ENCODE data around the gene GRM2.
A peak's percentile ranks its signal among the peaks of the same experiment; 100 is the strongest.
"Not testable (repeated sequence)": the region's sequence is repeated elsewhere in the genome, so short reads cannot be mapped to it uniquely, and the experiment has no call there.

GRM2 gene

GRCh38 chr3:51735950-51736349 is 29.1 kb downstream of the GRM2 start:
- no peak for TF ChIP-seq Cebpa-rat (IDR thresholded peaks at IDR 0.05)
- no peak overlapping the region for H3K4me3 ChIP-seq
- no peak overlapping the region for H3K27ac ChIP-seq
- H3K27me3 ChIP-seq, result no peaks in the 10 kb centered on the region
- H3K9ac ChIP-seq, result no peak overlapping the region
- H3K36me3 ChIP-seq, result no peaks in the 10 kb centered on the region
- peaks cover 33% of the 10 kb centered on the region for H3K4me1 ChIP-seq
- peak overlapping the region; percentile 57 for H3K4me2 ChIP-seq
- no peaks in the 10 kb centered on the region for H4K20me1 ChIP-seq
- no peaks in the 10 kb centered on the region for H3K9me3 ChIP-seq

DNA sequence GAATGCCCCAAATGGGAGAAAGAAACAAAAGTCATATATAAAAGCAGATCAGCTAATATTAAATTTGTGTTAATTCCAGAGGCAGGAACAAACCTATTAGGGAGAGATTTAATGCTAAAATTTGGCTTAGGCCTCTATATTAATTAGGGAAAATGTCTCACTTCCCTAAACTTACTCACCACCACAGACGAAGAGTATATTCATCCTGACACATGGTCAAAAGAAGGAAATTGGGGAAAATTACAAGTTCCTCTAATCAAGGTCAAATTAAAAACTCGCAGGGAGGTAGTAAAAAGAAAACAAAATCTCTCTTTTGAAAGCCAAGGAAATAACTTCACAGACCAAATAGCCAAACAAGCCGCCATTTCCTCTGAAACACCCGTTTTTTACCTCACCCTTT is 32.2 kb downstream of the GRM2 start:
- no peak for TF ChIP-seq Cebpa-rat (IDR thresholded peaks at IDR 0.05)
- no peak overlapping the region for H3K27ac ChIP-seq
- no peaks in the 10 kb centered on the region for H3K36me3 ChIP-seq
- peak overlapping the region; percentile 9; the same call in 1 of the 2 replicates for H3K4me2 ChIP-seq
- H3K9ac ChIP-seq, result no peak overlapping the region
- H3K4me3 ChIP-seq, result no peak overlapping the region
- H3K27me3 ChIP-seq, result no peaks in the 10 kb centered on the region
- peaks cover 12% of the 10 kb centered on the region for H3K9me3 ChIP-seq
- H4K20me1 ChIP-seq, result no peaks in the 10 kb centered on the region
- H3K4me1 ChIP-seq, result peaks cover 33% of the 10 kb centered on the region

DNA sequence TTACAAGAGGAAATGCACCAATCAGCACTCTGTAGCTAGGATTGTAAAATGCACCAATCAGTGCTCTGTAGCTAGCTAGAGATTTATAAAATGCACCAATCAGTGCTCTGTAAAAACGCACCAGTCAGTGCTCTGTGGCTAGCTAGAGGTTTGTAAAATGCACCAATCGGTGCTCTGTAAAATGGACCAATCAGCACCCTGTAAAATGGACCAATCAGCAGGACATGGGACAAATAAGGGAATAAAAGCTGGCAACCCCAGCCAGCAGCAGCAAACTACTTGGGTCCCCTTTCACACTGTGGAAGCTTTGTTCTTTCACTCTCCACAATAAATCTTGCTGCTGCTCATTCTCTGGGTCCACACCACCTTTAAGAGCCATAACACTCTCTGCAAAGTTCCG is 35.5 kb downstream of the GRM2 start:
- H3K27ac ChIP-seq, H3K4me1 ChIP-seq, H3K27me3 ChIP-seq, H3K4me2 ChIP-seq, H4K20me1 ChIP-seq, H3K9ac ChIP-seq, H3K4me3 ChIP-seq, H3K36me3 ChIP-seq: not testable (repeated sequence)
- H3K9me3 ChIP-seq, result peaks cover 22% of the 10 kb centered on the region

DNA sequence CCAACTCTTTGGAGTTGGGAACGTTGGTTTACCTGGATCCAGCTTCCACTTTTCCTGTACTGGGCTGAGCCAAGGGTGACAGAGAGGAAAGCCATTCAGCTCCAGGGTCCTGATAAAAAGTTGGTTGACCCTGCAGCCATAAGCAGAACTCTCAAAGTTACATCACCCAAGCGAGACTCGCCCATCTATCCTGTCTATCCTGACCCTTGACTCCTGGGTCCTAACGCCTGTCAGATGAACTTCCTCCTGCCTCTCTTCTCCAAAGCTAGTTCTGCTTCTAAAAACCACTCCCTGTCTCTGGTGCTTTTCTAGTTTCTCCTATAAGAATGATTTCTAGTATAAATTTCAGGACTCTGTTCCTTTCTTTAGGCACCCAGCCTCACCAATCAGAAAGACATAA is 36.1 kb downstream of the GRM2 start:
- H3K4me3 ChIP-seq, H3K4me2 ChIP-seq, H3K27me3 ChIP-seq, H3K4me1 ChIP-seq, H3K9ac ChIP-seq, H4K20me1 ChIP-seq, H3K36me3 ChIP-seq, H3K27ac ChIP-seq: not testable (repeated sequence)
- peaks cover 28% of the 10 kb centered on the region for H3K9me3 ChIP-seq

DNA sequence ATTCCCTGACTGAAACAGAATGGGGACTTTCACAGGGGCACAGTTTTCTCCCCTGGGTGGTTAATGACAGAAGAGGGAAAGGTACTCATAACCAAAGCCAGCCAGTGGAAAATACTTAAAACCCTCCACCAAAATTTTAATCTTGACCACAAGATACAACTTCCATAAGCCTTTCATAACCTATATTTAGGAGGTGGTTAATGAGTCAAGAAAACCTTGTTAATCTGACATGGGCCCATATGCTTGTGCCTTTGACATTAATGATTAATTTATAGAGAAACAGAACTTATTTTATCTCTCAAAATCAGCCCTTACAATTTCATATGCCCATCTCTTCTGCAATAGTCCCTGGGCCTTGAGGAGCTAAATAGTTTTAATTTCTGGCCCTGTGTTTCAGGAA is 41.0 kb downstream of the GRM2 start:
- H3K4me2 ChIP-seq, result no peak overlapping the region
- peaks cover 30% of the 10 kb centered on the region for H3K9me3 ChIP-seq
- no peak overlapping the region for H3K9ac ChIP-seq
- H3K4me3 ChIP-seq, result no peak overlapping the region
- no peak overlapping the region for H3K27ac ChIP-seq
- no peak for TF ChIP-seq Cebpa-rat (IDR thresholded peaks at IDR 0.05)
- no peaks in the 10 kb centered on the region for H4K20me1 ChIP-seq
- H3K4me1 ChIP-seq, result no peaks in the 10 kb centered on the region
- no peaks in the 10 kb centered on the region for H3K27me3 ChIP-seq
- no peaks in the 10 kb centered on the region for H3K36me3 ChIP-seq

GRCh38 chr3:51748327-51748726 is 41.5 kb downstream of the GRM2 start:
- no peak overlapping the region for H3K4me3 ChIP-seq
- H3K4me1 ChIP-seq, result no peaks in the 10 kb centered on the region
- H3K9me3 ChIP-seq, result peaks cover 28% of the 10 kb centered on the region
- H3K27ac ChIP-seq, result no peak overlapping the region
- no peaks in the 10 kb centered on the region for H3K36me3 ChIP-seq
- H3K4me2 ChIP-seq, result no peak overlapping the region
- no peak for TF ChIP-seq Cebpa-rat (IDR thresholded peaks at IDR 0.05)
- no peaks in the 10 kb centered on the region for H3K27me3 ChIP-seq
- no peaks in the 10 kb centered on the region for H4K20me1 ChIP-seq
- H3K9ac ChIP-seq, result no peak overlapping the region

GRCh38 chr3:51750878-51751277 is 44.0 kb downstream of the GRM2 start:
- no peak overlapping the region for H3K9ac ChIP-seq
- H3K4me3 ChIP-seq, result no peak overlapping the region
- H3K36me3 ChIP-seq, result no peaks in the 10 kb centered on the region
- H3K4me2 ChIP-seq, result no peak overlapping the region
- no peaks in the 10 kb centered on the region for H3K27me3 ChIP-seq
- H4K20me1 ChIP-seq, result no peaks in the 10 kb centered on the region
- peaks cover 16% of the 10 kb centered on the region for H3K4me1 ChIP-seq
- no peak overlapping the region for H3K27ac ChIP-seq
- TF ChIP-seq Cebpa-rat (IDR thresholded peaks at IDR 0.05), result no peak
- H3K9me3 ChIP-seq, result peaks cover 31% of the 10 kb centered on the region

DNA sequence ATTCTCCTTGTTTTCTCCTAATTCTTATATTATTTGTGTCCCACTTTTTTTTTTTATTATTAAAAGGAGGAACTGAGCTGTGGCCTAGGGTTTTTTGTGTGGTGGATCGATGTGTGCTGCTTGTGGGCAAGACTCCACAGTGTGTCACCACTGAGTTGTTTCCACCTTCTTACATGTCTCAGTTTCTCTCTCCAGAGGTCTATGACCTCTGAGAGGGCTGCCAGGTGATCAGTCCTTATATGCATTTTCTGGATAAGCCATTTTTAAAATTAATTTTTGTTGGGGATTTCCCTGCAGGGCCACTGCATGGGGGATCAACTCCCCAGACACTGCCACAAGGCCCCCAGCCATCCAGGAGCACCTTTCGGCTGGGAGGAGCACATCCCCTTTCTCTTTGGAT is 44.4 kb downstream of the GRM2 start:
- H4K20me1 ChIP-seq, result no peaks in the 10 kb centered on the region
- no peak overlapping the region for H3K9ac ChIP-seq
- H3K4me3 ChIP-seq, result no peak overlapping the region
- no peak overlapping the region for H3K27ac ChIP-seq
- H3K36me3 ChIP-seq, result no peaks in the 10 kb centered on the region
- no peak overlapping the region for H3K4me2 ChIP-seq
- H3K4me1 ChIP-seq, result peaks cover 16% of the 10 kb centered on the region
- peaks cover 35% of the 10 kb centered on the region for H3K9me3 ChIP-seq
- no peaks in the 10 kb centered on the region for H3K27me3 ChIP-seq
- TF ChIP-seq Cebpa-rat (IDR thresholded peaks at IDR 0.05), result no peak

DNA sequence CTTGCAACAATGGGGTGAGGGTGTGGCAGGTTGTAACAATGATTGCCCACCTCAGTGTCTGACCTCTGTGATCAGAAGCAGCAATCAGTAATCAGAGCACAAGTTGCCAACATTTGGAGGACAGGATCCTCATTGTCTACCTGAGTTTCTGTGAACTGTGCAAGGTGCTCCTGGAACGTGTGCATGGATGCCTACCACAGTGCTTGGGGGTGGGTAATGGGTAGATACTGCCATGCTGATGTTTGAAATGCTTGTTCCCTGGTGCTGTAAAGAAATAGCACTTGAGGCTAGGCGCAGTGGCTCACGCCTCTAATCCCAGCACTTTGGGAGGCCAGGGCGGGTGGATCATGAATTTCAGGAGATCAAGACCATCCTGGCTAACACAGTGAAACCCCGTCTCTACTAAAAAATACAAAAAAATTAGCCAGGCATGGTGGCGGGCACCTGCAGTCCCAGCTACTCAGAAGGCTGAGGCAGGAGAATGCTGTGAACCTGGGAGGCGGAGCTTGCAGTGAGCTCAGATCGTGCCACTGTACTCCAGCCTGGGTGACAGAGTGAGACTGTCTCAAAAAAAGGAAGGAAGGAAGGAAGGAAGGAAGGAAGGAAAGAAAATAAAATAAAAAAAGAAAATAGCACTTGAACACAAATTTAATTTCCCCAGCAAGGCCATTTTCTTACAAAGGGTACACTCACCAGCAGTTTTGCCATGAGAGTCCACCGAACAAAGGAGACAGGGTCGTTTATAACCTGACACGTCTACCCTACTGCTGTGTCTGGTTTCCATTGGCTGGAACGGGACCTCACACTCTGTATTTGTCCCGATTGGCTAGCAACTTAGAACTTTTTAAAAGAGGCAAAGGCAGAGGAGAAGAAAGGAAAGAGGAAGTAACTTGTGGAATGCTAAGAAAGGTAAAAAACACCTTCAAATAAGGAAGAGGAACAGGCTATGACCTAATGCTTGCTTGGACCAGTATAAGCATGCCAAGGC is 47.2 kb downstream of the GRM2 start:
- not testable (repeated sequence) for H3K27ac ChIP-seq, H4K20me1 ChIP-seq, H3K36me3 ChIP-seq, H3K9ac ChIP-seq, H3K4me3 ChIP-seq, H3K27me3 ChIP-seq
- peaks cover 16% of the 10 kb centered on the region for H3K4me1 ChIP-seq
- peak overlapping the region; percentile 59 for H3K4me2 ChIP-seq
- peaks cover 18% of the 10 kb centered on the region for H3K9me3 ChIP-seq

- Histone ChIP-seq H3K4me2 (no peak overlapping the region), H3K4me3 (no peak overlapping the region), H3K36me3 (no peaks in the 10 kb centered on the region), H3K27ac (no peak overlapping the region), H3K9me3 (peaks cover 41% of the 10 kb centered on the region), H3K27me3 (no peaks in the 10 kb centered on the region), H4K20me1 (no peaks in the 10 kb centered on the region), H3K9ac (no peak overlapping the region), H3K4me1 (peaks cover 8% of the 10 kb centered on the region)
- TF ChIP-seq Cebpa-rat (IDR thresholded peaks at IDR 0.05), result no peak
Observed at GRCh38 chr3:51759203-51759602, 52.3 kb downstream of the GRM2 start.

Measured in BLaER1 (cell line).